HG02884 (cell line): ENCODE results near the gene KIRREL3.

ENCODE experiments used
- ATAC-seq: cut with Tn5 transposase; IDR thresholded peaks from one replicate; pipeline ENCODE4 v1.9.1; 2021; ENCODE audit warnings: mild to moderate bottlenecking, moderate library complexity; ENCODE audit not compliant: unreplicated experiment

The KIRREL3 gene

GRCh38 chr11:126589492-126589803 is 411.1 kb downstream of the KIRREL3 start:
- no peak for ATAC-seq

GRCh38 chr11:126588630-126589491 is 411.7 kb downstream of the KIRREL3 start:
- no peak for ATAC-seq

DNA sequence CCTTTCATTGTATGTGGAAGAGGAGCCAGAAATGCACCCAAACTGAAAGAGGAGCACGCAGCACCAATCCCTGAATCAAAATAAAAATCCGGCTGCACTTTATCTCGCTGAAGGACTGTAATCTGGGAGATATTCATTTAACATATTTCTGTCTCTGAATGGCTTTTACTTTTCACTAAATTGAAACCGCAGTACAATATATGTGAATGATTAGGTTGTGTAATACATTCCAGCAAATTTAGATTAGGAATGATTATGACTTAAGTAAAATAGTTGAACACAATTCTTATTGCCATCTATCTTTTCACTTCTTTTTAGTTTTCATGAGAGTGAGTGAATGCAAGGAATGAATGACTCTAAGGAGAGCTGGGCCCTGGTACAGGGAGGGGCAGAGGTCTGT is 413.0 kb downstream of the KIRREL3 start:
- no peak for ATAC-seq

GRCh38 chr11:126585774-126586491 is 414.6 kb downstream of the KIRREL3 start:
- no peak for ATAC-seq

DNA sequence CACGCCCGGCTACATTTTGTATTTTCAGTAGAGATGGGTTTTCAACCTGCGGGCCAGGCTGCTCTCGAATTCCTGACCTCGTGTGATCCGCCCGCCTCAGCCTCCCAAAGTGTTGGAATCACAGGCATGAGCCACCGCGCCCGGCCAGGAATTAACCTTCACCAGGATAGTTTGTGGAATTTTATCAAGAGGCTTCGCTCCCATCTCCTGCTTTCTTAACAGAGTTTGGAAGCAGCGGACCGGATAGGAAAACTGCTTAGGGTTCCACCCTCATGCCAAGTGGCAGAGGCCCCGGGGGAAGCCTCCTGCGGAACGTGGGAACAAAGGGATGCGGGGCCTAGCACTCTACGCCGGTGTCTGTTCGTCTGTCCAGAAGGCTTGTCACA is 415.2 kb downstream of the KIRREL3 start:
- no peak for ATAC-seq

DNA sequence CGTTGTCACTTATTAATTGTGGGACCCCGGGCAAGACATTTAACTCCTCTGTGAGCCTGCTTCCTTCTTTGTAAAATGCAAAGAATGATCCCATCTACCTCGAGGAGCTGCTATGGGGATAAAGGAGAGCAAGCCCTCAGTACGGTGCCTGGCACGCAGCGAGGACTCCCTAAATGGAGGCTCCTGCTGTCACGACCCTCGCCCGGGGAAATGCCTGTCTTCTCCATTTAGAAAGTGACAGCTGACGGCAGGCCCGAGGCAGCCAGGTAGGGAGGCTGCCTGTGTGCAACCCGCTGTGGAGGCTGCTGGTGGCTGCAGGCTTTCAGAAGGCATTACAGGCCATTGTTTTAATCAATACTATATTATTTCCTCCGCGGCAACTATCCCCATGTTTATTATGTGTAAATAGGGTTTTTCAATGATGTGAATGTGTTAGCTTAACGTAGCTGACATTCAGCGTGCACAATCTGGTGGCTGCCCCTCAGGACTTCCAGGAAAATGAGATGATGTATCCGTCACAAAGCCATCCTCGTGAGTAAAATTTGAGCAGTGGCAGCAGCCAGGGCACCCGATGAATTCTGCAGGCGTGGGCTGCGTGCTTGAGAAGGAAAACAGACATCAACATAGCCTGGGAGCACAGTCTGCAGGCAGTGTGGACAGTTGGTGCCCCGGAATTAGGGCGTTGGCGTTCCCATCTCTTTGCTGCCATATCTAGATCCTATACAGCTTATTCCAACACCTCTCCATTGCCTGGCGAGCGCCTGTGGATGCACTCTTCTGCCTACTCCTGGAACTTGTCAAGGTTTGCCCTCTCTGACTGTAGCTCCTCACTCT is 416.8 kb downstream of the KIRREL3 start:
- no peak for ATAC-seq

GRCh38 chr11:126583101-126583500 is 417.5 kb downstream of the KIRREL3 start:
- no peak for ATAC-seq

DNA sequence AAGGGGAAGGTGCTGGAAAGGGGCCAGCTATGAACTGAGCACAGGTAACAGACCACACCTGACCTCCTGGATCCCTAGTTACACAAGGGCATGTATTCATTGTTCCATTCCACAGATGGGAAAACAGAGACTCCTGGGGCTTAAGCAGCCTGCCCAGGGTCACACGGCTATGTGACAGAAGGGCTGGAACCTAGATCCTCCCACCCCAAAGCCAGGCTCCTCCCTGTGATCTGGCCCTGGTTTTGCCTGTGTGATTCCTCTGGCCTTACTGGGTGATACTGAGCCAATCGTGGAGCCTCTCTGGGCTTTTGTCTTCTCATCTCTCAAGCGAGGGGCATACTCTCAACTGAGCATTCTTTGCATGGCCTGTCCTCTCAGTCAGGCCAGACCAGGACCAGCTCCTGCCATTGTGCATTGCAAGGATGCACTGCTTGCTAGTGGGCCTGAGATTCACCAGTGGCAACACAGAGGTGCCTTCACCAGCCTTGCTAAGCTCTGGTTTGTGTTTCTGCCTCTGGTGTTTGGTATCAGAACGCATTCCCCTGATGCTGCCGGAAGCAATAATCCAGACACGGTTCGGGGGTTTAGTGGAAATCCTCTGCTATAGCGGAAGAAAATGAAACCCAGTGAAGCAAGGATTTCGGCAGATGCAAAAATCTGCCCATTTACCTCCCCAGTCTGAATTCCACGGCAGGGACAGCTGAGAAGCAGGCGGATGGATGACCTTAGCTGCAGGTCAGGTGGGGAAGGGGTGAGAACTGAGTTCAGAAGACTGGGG is 418.5 kb downstream of the KIRREL3 start:
- no peak for ATAC-seq

DNA sequence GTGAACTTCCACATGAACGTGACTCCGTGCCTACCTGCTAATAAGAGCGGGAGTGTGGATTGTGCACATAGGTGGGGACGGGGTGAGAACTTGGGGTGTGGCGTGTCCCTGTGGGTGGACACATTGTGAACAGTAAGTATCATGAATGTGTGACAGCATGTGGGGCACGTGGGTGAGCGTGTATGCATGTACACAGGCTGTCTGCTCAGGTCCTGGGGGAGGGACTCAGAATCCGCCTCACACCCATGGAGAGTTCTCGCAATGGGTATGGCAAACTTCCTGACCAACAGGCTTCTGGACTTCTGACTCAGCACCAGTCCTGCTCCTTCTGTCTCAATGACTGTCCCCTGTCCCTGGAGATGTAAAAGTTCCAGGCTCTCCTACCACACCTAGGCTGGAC is 422.1 kb downstream of the KIRREL3 start:
- no peak for ATAC-seq

DNA sequence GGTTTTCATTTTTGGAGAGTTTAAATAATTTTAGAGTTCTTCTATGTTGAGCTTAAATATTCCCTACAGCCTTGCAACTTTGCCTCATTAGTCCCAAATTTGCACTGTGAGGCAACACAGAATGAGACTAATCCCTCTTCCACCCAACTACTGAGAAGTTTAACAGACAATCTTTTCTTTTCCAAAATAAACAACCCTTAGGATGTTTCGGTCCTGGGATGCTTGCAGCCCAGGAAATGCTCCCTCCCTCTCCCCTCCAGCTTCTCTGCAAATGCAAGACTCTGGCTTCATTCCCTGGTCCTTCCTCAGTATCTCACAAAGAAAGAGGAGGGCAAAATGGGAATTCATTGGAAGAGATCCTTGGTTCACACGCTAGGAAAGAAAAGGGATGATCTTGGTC is 422.5 kb downstream of the KIRREL3 start:
- no peak for ATAC-seq

DNA sequence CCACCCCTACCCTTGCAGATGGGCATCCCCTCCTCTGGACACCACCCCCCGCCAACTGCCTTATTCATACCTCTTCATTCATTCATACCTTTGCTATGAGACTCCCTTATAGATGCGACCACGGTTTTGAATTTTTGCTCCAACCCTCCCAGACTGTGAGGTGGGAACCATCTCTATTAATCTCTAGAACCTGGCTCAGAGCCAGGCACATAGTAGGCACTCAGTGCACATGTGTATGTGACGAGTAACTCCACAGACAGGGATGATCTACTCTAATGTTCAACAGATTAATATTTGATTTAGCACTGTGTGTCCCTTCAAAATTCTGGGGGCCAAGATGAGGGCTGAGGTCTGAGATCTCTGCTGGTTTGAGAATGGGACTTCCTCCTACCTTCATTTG is 424.7 kb downstream of the KIRREL3 start:
- ATAC-seq: no peak

DNA sequence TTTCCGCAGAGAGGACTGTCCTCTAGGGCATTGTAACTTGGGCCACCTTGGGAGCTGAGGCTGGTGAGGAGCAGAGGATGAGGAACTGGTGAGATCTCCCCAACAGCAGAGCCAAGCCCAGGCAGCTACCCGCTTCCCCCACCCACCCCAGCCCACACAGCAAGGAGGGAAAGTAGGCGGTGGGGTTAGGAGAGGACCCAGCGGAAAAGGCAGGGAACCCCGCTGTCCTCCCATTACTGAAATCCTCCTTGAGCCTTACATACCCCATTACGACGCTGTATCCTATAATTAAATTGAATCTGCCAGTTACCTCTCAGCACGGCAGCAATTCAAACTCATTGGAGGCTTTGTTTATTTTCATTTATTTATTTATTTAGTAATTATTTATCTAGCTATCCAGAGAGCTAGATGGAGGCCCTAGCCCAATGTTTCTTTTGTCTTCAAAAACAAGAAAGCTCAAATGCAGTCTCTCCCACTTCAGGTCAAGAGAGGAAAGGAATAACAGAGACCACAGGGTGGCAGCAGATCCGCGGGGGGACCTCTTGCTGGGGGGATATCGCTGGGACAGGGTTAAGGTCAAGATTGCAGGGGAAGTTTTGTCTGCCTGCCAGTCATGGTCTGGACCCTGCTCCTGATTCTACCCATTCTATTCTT is 427.1 kb downstream of the KIRREL3 start:
- ATAC-seq: no peak

DNA sequence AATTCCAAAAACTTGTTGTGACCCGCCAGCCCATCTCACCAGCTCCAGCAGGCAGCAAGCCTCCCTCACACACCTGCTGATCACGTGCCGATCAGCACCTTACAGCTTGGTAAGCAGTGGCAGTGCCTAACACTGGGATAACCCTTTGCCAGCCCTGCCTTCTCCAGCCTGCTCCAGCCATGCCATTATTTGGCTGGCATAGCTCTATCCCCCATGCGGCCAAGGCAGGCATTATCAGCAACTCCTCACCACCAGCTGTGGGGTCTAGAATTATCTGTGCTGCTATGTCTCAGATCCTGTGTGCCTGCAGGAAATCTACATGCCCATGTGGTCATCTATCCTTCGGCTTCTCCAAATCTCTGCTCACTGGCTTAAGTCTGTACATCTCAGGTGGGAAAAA is 430.1 kb downstream of the KIRREL3 start:
- no peak for ATAC-seq

- no peak for ATAC-seq
Observed at GRCh38 chr11:126567419-126567818, 433.2 kb downstream of the KIRREL3 start.

DNA sequence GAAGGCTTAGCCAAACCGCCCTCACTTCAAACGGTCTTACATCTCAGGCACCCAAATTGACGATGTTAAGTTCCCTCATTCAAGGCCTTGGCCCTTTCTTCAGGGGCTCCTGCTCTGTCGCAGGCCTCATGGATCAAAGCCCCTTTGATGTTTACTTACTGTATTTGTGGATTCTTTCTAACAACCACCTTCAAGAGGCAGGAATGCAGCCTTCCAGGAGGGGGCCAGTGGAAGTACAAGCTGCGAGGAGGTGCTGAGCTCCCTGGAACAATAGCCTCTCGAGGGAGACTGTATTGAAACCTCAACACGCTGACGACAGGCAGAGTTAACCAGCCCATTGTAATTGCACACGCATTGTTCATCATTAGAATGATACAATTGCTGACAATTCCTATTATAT is 436.0 kb downstream of the KIRREL3 start:
- no peak for ATAC-seq

- no peak for ATAC-seq
Observed at GRCh38 chr11:126561327-126561893, 439.2 kb downstream of the KIRREL3 start.

- no peak for ATAC-seq
Observed at GRCh38 chr11:126560221-126560620, 440.3 kb downstream of the KIRREL3 start.

- no peak for ATAC-seq
Observed at GRCh38 chr11:126548581-126549550, 451.7 kb downstream of the KIRREL3 start.

- ATAC-seq: no peak
Observed at GRCh38 chr11:126547691-126548090, 452.9 kb downstream of the KIRREL3 start.
